MCF 10A (cell line): ENCODE measurements around the gene ZNF423. TPM values are rescaled to one million over a fixed set of nuclear protein-coding genes. Genes with fewer than 3 reads are reported as not detected.

Experiments used
- BruUV-seq: library from RNA; stranded (reverse); fragments of 400-500 nt; replicated peaks from 2 replicates; lab custom pipeline; 2021; lab: Mats Ljungman, UMichigan
- CTCF ChIA-PET: fragments of 300-600 bp; sonication (Branson Sonifier 250); formaldehyde crosslinking; extraction: SDS; loops from one replicate; lab custom pipeline; 2021; ENCODE audit warnings: antibody characterized with exemption, inconsistent platforms; lab: Yijun Ruan, JAX
- POLR2A ChIA-PET: fragments of 300-600, 350-650 bp; sonication (Branson Sonifier 250); formaldehyde crosslinking; extraction: SDS; loops from one replicate; lab custom pipeline; 2020; ENCODE audit warnings: antibody characterized with exemption, inconsistent platforms; lab: Yijun Ruan, JAX
- DNase-seq: peaks from one replicate; pipeline ENCODE4 v3.0.0-alpha.2; 2018; ENCODE audit not compliant: unreplicated experiment
- H3K27ac Mint-ChIP-seq: one replicate; pipeline ENCODE4 v1.8.0; 2022; ENCODE audit warnings: mild to moderate bottlenecking, low read depth, mixed read lengths; ENCODE audit not compliant: unreplicated experiment
- H3K27me3 Mint-ChIP-seq: one replicate; pipeline ENCODE4 v1.8.0; 2022; ENCODE audit warnings: mixed read lengths; ENCODE audit not compliant: insufficient read depth, unreplicated experiment
- H3K36me3 Mint-ChIP-seq: one replicate; pipeline ENCODE4 v1.8.0; 2022; ENCODE audit warnings: mild to moderate bottlenecking, moderate library complexity, mixed read lengths; ENCODE audit not compliant: insufficient read depth, unreplicated experiment
- H3K4me1 Mint-ChIP-seq: one replicate; pipeline ENCODE4 v1.8.0; 2022; ENCODE audit warnings: mixed read lengths; ENCODE audit not compliant: insufficient read depth, unreplicated experiment
- H3K4me3 Mint-ChIP-seq: one replicate; pipeline ENCODE4 v1.8.0; 2022; ENCODE audit warnings: mild to moderate bottlenecking, moderate library complexity, mixed read lengths; ENCODE audit not compliant: unreplicated experiment
- H3K9me3 Mint-ChIP-seq: one replicate; pipeline ENCODE4 v1.8.0; 2022; ENCODE audit warnings: mixed read lengths; ENCODE audit not compliant: unreplicated experiment
- intact Hi-C: fragments of 100-400 bp; cut with micrococcal nuclease; formaldehyde crosslinking; loops from 2 replicates; pipeline ENCODE4 v1.14.1; 2022
- total RNA-seq: library from RNA; stranded (reverse); gene quantifications from 2 replicates; pipeline ENCODE4 v1.2.3, GENCODE V29; 2022
- TF ChIP-seq, protein P1 (sequence below): fragments of 200-600 bp; IDR thresholded peaks from one replicate; pipeline ENCODE4 v1.8.0; 2022; ENCODE audit warnings: antibody characterized with exemption, mild to moderate bottlenecking; ENCODE audit not compliant: unreplicated experiment

ZNF423 gene
- total RNA-seq, 1 experiment from 2014 or later, result not detected

DNA sequence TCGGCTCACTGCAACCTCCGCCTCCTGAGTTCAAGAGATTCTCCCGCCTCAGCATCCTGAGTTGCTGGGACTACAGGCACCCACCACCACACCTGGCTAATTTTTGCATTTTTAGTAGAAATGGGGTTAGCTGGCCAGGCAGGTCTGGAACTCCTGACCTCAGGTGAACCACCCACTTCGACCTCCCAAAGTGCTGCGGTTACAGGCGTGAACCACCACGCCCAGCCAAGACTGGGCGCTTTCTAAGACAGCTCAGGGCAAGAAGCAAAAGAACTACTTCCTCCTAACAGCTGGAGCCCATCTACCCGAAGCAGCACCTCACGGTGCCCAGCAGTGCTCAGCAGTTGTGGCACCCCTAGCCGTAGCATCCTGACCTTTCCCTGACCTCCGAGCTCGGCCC lies 109.4 kb downstream of the ZNF423 start:
- TF ChIP-seq, protein P1, sequence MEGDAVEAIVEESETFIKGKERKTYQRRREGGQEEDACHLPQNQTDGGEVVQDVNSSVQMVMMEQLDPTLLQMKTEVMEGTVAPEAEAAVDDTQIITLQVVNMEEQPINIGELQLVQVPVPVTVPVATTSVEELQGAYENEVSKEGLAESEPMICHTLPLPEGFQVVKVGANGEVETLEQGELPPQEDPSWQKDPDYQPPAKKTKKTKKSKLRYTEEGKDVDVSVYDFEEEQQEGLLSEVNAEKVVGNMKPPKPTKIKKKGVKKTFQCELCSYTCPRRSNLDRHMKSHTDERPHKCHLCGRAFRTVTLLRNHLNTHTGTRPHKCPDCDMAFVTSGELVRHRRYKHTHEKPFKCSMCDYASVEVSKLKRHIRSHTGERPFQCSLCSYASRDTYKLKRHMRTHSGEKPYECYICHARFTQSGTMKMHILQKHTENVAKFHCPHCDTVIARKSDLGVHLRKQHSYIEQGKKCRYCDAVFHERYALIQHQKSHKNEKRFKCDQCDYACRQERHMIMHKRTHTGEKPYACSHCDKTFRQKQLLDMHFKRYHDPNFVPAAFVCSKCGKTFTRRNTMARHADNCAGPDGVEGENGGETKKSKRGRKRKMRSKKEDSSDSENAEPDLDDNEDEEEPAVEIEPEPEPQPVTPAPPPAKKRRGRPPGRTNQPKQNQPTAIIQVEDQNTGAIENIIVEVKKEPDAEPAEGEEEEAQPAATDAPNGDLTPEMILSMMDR, result no peak
- peaks cover 61% of the 10 kb centered on the region for H3K27me3 Mint-ChIP-seq

DNA sequence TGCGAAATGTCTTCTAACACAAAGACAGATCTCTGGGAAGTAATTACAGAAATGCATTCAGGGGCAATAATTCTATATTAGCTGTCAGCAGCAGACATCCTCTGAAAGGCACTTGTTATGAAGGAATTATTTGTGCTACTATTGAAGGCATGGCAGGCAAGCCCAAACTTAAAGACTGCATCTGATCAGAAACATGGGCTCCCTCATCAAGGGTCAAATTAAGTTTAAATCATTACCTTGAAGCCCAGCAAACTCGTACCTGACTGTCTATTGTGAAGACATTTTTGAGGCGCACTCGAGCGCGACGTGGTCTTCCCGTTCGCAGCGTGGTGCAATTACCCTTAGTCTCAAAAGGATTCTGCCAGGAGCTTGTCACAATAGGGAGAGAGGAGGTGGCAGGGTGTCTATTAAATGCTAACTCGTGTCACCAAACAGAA lies 110.6 kb downstream of the ZNF423 start:
- Mint-ChIP-seq H3K36me3 (peaks cover 4% of the 10 kb centered on the region), H3K9me3 (no peaks in the 10 kb centered on the region), H3K27me3 (peaks cover 61% of the 10 kb centered on the region), H3K27ac (no peak overlapping the region), H3K4me1 (no peaks in the 10 kb centered on the region), H3K4me3 (no peak overlapping the region)
- intact Hi-C loops, result no loop called here
- no TSS peak for BruUV-seq
- TF ChIP-seq, protein P1, result no peak
- ChIA-PET CTCF (interaction anchor here (0.5 to 1.1 kb wide), 3 partner anchors 65 to 236 kb away, joined by 3 to 4 read pairs (median 3); no protein-coding TSS in a partner anchor), POLR2A (no interaction called here)
- DNase-seq, result no peak

More for the DNA sequence above, 109.4 kb downstream of the ZNF423 start:
- no peaks in the 10 kb centered on the region for H3K4me1 Mint-ChIP-seq
- ChIA-PET CTCF (interaction anchor here (0.6 kb wide), 2 partner anchors 61 to 1059 kb away, joined by 3 read pairs; no protein-coding TSS in a partner anchor), POLR2A (no interaction called here)
- H3K36me3 Mint-ChIP-seq, result peaks cover 4% of the 10 kb centered on the region
- no peaks in the 10 kb centered on the region for H3K9me3 Mint-ChIP-seq
- no peak overlapping the region for H3K4me3 Mint-ChIP-seq
- no TSS peak for BruUV-seq
- no peak for DNase-seq
- no peak overlapping the region for H3K27ac Mint-ChIP-seq
- intact Hi-C loops, result no loop called here

DNA sequence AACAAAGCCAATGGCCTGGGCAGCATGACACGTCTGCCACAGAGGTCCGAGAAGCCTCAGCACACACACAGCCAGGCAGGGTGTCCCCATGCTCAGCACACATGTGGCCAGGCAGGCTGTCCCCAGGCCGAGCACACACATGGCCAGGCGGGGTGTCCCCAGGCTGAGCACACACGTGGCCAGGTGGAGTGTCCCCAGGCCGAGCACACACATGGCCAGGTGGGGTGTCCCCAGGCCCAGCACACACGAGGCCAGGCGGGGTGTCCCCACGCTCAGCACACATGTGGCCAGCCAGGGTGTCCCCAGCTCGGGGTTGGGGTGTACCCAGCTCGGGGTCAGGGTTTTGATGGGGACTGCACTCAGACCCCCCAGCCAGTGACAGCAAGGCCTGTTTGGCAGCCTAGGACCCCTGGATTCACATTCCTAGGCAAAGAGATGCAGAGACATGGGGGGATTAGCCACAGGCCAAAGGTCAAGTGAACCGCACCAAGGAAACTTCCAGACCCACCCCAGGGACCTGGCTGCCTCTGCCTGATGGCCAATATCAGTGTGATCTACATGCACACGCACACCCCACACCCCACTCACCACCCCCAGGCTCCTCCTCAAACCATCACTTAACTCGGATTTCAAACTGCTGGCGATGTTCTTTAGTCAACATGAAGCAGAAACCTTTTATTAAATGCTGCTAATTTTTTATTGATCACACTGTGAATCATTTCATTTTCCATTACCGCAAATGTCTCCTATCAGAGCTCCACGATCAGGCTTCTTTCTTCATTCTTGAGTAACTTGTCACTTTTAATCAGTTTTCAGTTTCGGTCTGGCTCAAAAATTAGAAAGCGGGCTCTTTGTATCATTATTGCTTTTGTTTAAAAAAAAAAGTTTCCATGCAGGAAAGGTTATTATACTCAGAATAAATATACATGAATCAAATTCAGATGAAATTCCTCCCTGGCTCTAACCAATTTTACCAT lies 111.4 kb downstream of the ZNF423 start:
- no peak for DNase-seq
- H3K36me3 Mint-ChIP-seq, result no peaks in the 10 kb centered on the region
- H3K4me1 Mint-ChIP-seq, result no peaks in the 10 kb centered on the region
- TF ChIP-seq, protein P1, result no peak
- POLR2A ChIA-PET, result no interaction called here
- no peaks in the 10 kb centered on the region for H3K9me3 Mint-ChIP-seq
- intact Hi-C loops, result no loop called here
- CTCF ChIA-PET, result interaction anchor here (0.5 to 1.1 kb wide), 2 partner anchors 64 to 236 kb away, joined by 3 to 4 read pairs; no protein-coding TSS in a partner anchor
- no peak overlapping the region for H3K27ac Mint-ChIP-seq
- no peak overlapping the region for H3K4me3 Mint-ChIP-seq
- peaks cover 54% of the 10 kb centered on the region for H3K27me3 Mint-ChIP-seq
- no TSS peak for BruUV-seq

DNA sequence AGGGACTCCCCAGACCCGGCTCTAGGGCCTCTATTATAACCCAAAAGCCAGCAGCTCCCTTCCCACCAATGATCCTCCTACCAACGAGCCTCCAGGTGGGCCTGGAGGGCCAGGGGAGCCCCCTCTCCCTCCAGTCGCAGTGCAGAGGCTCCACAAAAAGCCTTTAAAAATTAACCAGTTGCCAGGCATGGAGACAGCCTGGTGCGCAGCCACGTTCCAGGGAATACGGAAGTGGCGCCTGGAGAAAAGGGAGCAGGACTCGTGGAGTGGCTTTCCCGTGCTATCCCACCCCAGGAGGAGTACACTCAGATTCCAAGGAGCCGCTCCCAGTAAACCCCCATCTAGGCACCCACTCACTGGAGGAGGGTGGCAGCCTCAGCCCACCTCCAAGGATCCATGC lies 112.3 kb downstream of the ZNF423 start:
- ChIA-PET POLR2A (no interaction called here), CTCF (interaction anchor here (0.7 kb wide), 1 partner anchor 1091 kb away, joined by 3 read pairs; no protein-coding TSS in a partner anchor)
- intact Hi-C loops, result no loop called here
- TF ChIP-seq, protein P1, result no peak
- DNase-seq, result no peak
- peaks cover 56% of the 10 kb centered on the region for H3K27me3 Mint-ChIP-seq
- H3K27ac Mint-ChIP-seq, result no peak overlapping the region
- no peaks in the 10 kb centered on the region for H3K9me3 Mint-ChIP-seq
- no peak overlapping the region for H3K4me3 Mint-ChIP-seq
- no peaks in the 10 kb centered on the region for H3K4me1 Mint-ChIP-seq
- H3K36me3 Mint-ChIP-seq, result no peaks in the 10 kb centered on the region
- BruUV-seq, result no TSS peak
